Measurements from ENCODE around the gene CTNNA3.
A peak's percentile ranks its signal among the peaks of the same experiment; 100 is the strongest.

CTNNA3 gene

GRCh38 chr10:66782144-66782543, 913.9 kb downstream of the CTNNA3 start:
- Histone ChIP-seq H3K9ac (ENCODE audit: low read depth, low read length) (no peak overlapping the region), H3K4me1 (ENCODE audit: control insufficient read depth, insufficient read depth, low read length) (peaks cover 27% of the 10 kb centered on the region), H3K36me3 (ENCODE audit: insufficient read depth, low read length) (no peaks in the 10 kb centered on the region), H3K9me3 (replicated peaks; ENCODE audit: low read length) (no peaks in the 10 kb centered on the region), H3K4me3 (ENCODE audit: low read length) (no peak overlapping the region), H3K4me2 (ENCODE audit: low read length) (no peak overlapping the region), H3K27me3 (ENCODE audit: control insufficient read depth, insufficient read depth, low read length) (no peaks in the 10 kb centered on the region)

DNA sequence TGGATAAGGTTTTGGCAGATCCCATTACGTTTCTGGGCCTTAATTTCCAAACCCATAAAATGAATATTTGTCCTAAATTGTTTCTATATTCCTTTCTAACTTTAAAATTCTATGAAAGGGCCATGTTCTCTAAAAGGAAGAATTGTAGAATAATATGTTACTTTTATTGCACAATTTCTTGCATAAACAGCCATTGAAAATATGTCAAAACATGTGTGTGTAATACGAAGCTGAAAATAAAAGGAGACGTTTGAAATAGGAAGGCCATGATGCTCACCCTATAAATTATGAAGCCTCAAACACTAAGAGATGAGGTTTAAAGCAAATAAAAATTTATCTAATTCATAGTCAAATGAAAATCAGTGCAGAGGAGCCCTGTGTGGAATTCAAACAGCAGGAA, 915.2 kb downstream of the CTNNA3 start:
- Histone ChIP-seq H3K27me3 (ENCODE audit: control insufficient read depth, insufficient read depth, low read length) (no peaks in the 10 kb centered on the region), H3K36me3 (ENCODE audit: insufficient read depth, low read length) (no peaks in the 10 kb centered on the region), H3K9me3 (replicated peaks; ENCODE audit: low read length) (no peaks in the 10 kb centered on the region), H3K9ac (ENCODE audit: low read depth, low read length) (no peak overlapping the region), H3K4me1 (ENCODE audit: control insufficient read depth, insufficient read depth, low read length) (peaks cover 27% of the 10 kb centered on the region), H3K4me2 (ENCODE audit: low read length) (no peak overlapping the region), H3K4me3 (ENCODE audit: low read length) (no peak overlapping the region)

- Histone ChIP-seq H3K4me1 (ENCODE audit: control insufficient read depth, insufficient read depth, low read length) (peaks cover 14% of the 10 kb centered on the region), H3K4me2 (ENCODE audit: low read length) (no peak overlapping the region), H3K27me3 (ENCODE audit: control insufficient read depth, insufficient read depth, low read length) (no peaks in the 10 kb centered on the region), H3K36me3 (ENCODE audit: insufficient read depth, low read length) (no peaks in the 10 kb centered on the region), H3K4me3 (ENCODE audit: low read length) (no peak overlapping the region), H3K9ac (ENCODE audit: low read depth, low read length) (no peak overlapping the region), H3K9me3 (replicated peaks; ENCODE audit: low read length) (no peaks in the 10 kb centered on the region)
Measured at GRCh38 chr10:66778351-66778750, 917.6 kb downstream of the CTNNA3 start.

DNA sequence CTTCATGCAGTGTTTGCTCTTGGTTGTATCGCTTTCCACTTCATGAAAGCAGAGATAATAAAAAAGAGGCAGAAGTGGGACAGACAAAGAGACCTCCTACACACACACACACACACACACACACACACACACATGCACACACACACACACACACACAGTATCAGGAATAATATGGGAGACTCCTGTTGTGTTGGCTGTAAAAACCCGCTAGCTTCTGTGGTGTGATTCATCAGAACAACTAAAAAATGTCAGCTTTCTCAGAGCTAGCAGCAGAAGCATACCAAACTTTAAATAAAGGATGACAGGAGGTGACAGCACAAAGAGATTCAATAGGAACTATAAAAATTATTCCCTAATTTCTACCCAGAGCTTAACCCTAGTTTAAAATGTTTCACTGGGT, 918.3 kb downstream of the CTNNA3 start:
- Histone ChIP-seq H3K4me3 (ENCODE audit: low read length) (no peak overlapping the region), H3K4me1 (ENCODE audit: control insufficient read depth, insufficient read depth, low read length) (peaks cover 7% of the 10 kb centered on the region), H3K9me3 (replicated peaks; ENCODE audit: low read length) (no peaks in the 10 kb centered on the region), H3K9ac (ENCODE audit: low read depth, low read length) (no peak overlapping the region), H3K4me2 (ENCODE audit: low read length) (no peak overlapping the region), H3K27me3 (ENCODE audit: control insufficient read depth, insufficient read depth, low read length) (no peaks in the 10 kb centered on the region), H3K36me3 (ENCODE audit: insufficient read depth, low read length) (no peaks in the 10 kb centered on the region)

DNA sequence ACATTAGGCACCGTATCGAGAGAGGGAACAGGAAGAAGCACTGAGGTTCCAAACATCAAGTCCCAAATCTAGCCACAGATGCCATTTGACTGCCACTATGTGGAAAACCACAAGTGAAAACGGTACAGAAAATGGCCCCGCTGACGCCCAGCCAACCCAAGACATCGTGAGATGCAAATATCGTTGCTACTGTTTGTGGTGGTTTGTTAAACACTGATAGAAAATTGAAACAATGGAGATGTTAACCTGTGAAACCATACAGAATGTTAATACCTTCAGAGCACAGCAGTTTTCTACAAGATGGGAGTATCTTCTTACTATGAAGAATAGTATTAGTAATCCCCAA, 922.5 kb downstream of the CTNNA3 start:
- no peaks in the 10 kb centered on the region for H3K4me1 ChIP-seq (ENCODE audit: control insufficient read depth, insufficient read depth, low read length)
- no peak overlapping the region for H3K9ac ChIP-seq (ENCODE audit: low read depth, low read length)

GRCh38 chr10:66772548-66773471, 923.2 kb downstream of the CTNNA3 start:
- Histone ChIP-seq H3K9me3 (replicated peaks; ENCODE audit: low read length) (no peaks in the 10 kb centered on the region), H3K27me3 (ENCODE audit: control insufficient read depth, insufficient read depth, low read length) (no peaks in the 10 kb centered on the region), H3K4me1 (ENCODE audit: control insufficient read depth, insufficient read depth, low read length) (no peaks in the 10 kb centered on the region), H3K9ac (ENCODE audit: low read depth, low read length) (no peak overlapping the region), H3K4me3 (ENCODE audit: low read length) (no peak overlapping the region), H3K36me3 (ENCODE audit: insufficient read depth, low read length) (no peaks in the 10 kb centered on the region), H3K4me2 (ENCODE audit: low read length) (no peak overlapping the region)

More for the DNA sequence above, 922.5 kb downstream of the CTNNA3 start:
- H3K27me3 ChIP-seq (ENCODE audit: control insufficient read depth, insufficient read depth, low read length): no peaks in the 10 kb centered on the region
- H3K36me3 ChIP-seq (ENCODE audit: insufficient read depth, low read length): no peaks in the 10 kb centered on the region
- no peak overlapping the region for H3K4me3 ChIP-seq (ENCODE audit: low read length)
- H3K4me2 ChIP-seq (ENCODE audit: low read length): no peak overlapping the region
- no peaks in the 10 kb centered on the region for H3K9me3 ChIP-seq (replicated peaks; ENCODE audit: low read length)

DNA sequence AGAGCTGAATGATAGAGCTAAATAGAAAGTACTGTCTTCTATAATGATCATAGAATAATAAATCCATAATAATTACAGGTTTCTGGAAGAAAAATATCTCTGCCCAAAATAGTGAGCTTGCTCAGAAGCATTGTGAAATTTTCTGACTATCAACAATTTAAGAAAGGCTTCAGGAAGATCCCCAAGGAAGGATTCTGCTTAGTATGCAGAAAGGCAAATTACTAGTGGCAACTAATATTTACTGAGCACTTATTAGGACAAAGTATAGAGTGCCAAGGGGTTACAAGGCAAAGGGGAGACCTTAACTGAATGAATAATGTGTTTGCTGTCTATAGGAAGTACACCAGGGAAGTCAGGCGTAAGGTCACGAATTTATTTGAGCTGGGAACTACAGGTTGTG, 928.3 kb downstream of the CTNNA3 start:
- H3K4me2 ChIP-seq (ENCODE audit: low read length): no peak overlapping the region
- H3K9ac ChIP-seq (ENCODE audit: low read depth, low read length): no peak overlapping the region
- no peaks in the 10 kb centered on the region for H3K27me3 ChIP-seq (ENCODE audit: control insufficient read depth, insufficient read depth, low read length)
- no peaks in the 10 kb centered on the region for H3K36me3 ChIP-seq (ENCODE audit: insufficient read depth, low read length)
- no peak overlapping the region for H3K4me3 ChIP-seq (ENCODE audit: low read length)
- no peaks in the 10 kb centered on the region for H3K4me1 ChIP-seq (ENCODE audit: control insufficient read depth, insufficient read depth, low read length)
- no peaks in the 10 kb centered on the region for H3K9me3 ChIP-seq (replicated peaks; ENCODE audit: low read length)

DNA sequence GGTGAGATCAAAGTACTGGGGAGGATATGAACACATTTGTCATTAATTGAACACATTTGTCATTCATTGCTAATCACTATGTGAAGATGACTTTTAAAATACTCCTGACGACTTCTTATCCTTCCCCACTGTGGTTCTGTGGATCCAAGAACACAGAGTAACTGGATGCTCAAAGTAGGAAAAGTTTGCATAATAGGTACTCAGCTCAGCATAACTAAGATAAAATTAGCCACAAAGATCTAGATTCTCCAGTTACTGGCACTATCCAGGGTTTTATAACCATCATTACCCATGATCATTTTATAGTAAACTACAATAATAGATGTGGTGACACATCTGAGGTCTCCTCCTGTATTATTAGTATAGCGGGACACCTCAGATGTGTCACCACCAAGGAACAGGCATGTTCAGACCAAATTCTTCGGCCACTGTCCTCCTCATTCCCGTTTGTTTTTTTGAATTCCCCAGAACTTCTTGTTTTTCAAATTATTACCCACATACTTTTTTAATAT, 933.7 kb downstream of the CTNNA3 start:
- H3K9me3 ChIP-seq (replicated peaks; ENCODE audit: low read length): no peaks in the 10 kb centered on the region
- no peak overlapping the region for H3K4me2 ChIP-seq (ENCODE audit: low read length)
- H3K4me1 ChIP-seq (ENCODE audit: control insufficient read depth, insufficient read depth, low read length): no peaks in the 10 kb centered on the region
- H3K4me3 ChIP-seq (ENCODE audit: low read length): no peak overlapping the region
- no peaks in the 10 kb centered on the region for H3K36me3 ChIP-seq (ENCODE audit: insufficient read depth, low read length)
- H3K27me3 ChIP-seq (ENCODE audit: control insufficient read depth, insufficient read depth, low read length): no peaks in the 10 kb centered on the region
- no peak overlapping the region for H3K9ac ChIP-seq (ENCODE audit: low read depth, low read length)

GRCh38 chr10:66760941-66761340, 935.1 kb downstream of the CTNNA3 start:
- H3K27me3 ChIP-seq (ENCODE audit: control insufficient read depth, insufficient read depth, low read length): no peaks in the 10 kb centered on the region
- no peaks in the 10 kb centered on the region for H3K9me3 ChIP-seq (replicated peaks; ENCODE audit: low read length)
- H3K9ac ChIP-seq (ENCODE audit: low read depth, low read length): no peak overlapping the region
- no peaks in the 10 kb centered on the region for H3K36me3 ChIP-seq (ENCODE audit: insufficient read depth, low read length)
- H3K4me1 ChIP-seq (ENCODE audit: control insufficient read depth, insufficient read depth, low read length): no peaks in the 10 kb centered on the region
- no peak overlapping the region for H3K4me3 ChIP-seq (ENCODE audit: low read length)
- H3K4me2 ChIP-seq (ENCODE audit: low read length): no peak overlapping the region

- H3K4me1 ChIP-seq (ENCODE audit: control insufficient read depth, insufficient read depth, low read length): no peaks in the 10 kb centered on the region
- H3K4me3 ChIP-seq (ENCODE audit: low read length): no peak overlapping the region
- no peak overlapping the region for H3K9ac ChIP-seq (ENCODE audit: low read depth, low read length)
- no peaks in the 10 kb centered on the region for H3K36me3 ChIP-seq (ENCODE audit: insufficient read depth, low read length)
- H3K4me2 ChIP-seq (ENCODE audit: low read length): no peak overlapping the region
- no peaks in the 10 kb centered on the region for H3K9me3 ChIP-seq (replicated peaks; ENCODE audit: low read length)
- H3K27me3 ChIP-seq (ENCODE audit: control insufficient read depth, insufficient read depth, low read length): no peaks in the 10 kb centered on the region
Measured at GRCh38 chr10:66755474-66755873, 940.5 kb downstream of the CTNNA3 start.

DNA sequence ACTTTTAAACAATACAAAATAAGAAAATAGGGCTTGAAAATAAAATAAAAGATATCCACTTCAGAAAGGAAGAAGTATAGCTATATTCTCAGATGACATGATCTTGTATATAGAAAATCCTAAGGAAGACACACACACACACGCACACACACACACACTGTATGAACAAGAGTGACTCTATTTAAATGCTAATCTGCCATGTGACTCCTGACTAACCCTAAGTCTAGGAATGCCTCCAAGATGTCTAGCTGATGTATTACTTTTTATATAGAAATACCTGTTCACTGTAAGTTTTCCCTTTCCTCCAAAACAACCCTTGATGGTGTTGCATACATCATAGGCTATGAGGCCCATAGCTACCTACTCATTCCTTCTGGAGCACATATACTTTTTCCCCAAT, 943.3 kb downstream of the CTNNA3 start:
- Histone ChIP-seq H3K36me3 (ENCODE audit: insufficient read depth, low read length) (no peaks in the 10 kb centered on the region), H3K4me1 (ENCODE audit: control insufficient read depth, insufficient read depth, low read length) (peaks cover 7% of the 10 kb centered on the region), H3K9ac (ENCODE audit: low read depth, low read length) (no peak overlapping the region), H3K4me2 (ENCODE audit: low read length) (no peak overlapping the region), H3K27me3 (ENCODE audit: control insufficient read depth, insufficient read depth, low read length) (no peaks in the 10 kb centered on the region), H3K9me3 (replicated peaks; ENCODE audit: low read length) (no peaks in the 10 kb centered on the region), H3K4me3 (ENCODE audit: low read length) (no peak overlapping the region)

- Histone ChIP-seq H3K4me3 (ENCODE audit: low read length) (no peak overlapping the region), H3K9ac (ENCODE audit: low read depth, low read length) (peak overlapping the region; percentile 26), H3K9me3 (replicated peaks; ENCODE audit: low read length) (no peaks in the 10 kb centered on the region), H3K4me1 (ENCODE audit: control insufficient read depth, insufficient read depth, low read length) (peaks cover 23% of the 10 kb centered on the region), H3K36me3 (ENCODE audit: insufficient read depth, low read length) (no peaks in the 10 kb centered on the region), H3K4me2 (ENCODE audit: low read length) (peak overlapping the region; percentile 48), H3K27me3 (ENCODE audit: control insufficient read depth, insufficient read depth, low read length) (no peaks in the 10 kb centered on the region)
Measured at GRCh38 chr10:66748217-66748616, 947.8 kb downstream of the CTNNA3 start.

Data from skeletal muscle satellite cell (primary cell).